Lung microvascular endothelial cell (primary cell): ENCODE results near the gene TMIGD2. TPM values are rescaled to one million over a fixed set of nuclear protein-coding genes. Genes with fewer than 3 reads are reported as not detected.
A peak's percentile ranks its signal among the peaks of the same experiment; 100 is the strongest.
"Not testable (repeated sequence)": the region's sequence is repeated elsewhere in the genome, so short reads cannot be mapped to it uniquely, and the experiment has no call there.

Experiments used
- DNase-seq, 2 donors: peaks; one replicate each; pipeline versions ENCODE4 v3.0.0 to v3.0.0-alpha.2; 2010; ENCODE audit warnings: low read depth in 2 of 2
- total RNA-seq: library from RNA; depleted of rRNA; stranded (reverse); fragments of >200 nt; gene quantifications from 2 replicates; pipeline ENCODE4 v1.2.1, GENCODE V29; 2014

Gene TMIGD2
- total RNA-seq, 1 donor from 2014 or later, result not detected

GRCh38 chr19:4297901-4298809 lies 4.0 kb downstream of the TMIGD2 start:
- no peak for DNase-seq

- DNase-seq, result no peak
Observed at GRCh38 chr19:4295972-4296771, 6.0 kb downstream of the TMIGD2 start.

- DNase-seq, result no peak
Observed at GRCh38 chr19:4294389-4294788, 7.8 kb downstream of the TMIGD2 start.

GRCh38 chr19:4292515-4292914 lies 9.7 kb downstream of the TMIGD2 start:
- DNase-seq, result no peak

GRCh38 chr19:4291184-4291732 lies 10.9 kb downstream of the TMIGD2 start:
- no peak for DNase-seq

- DNase-seq, result no peak
Observed at GRCh38 chr19:4288091-4288777, 14.0 kb downstream of the TMIGD2 start.

GRCh38 chr19:4286141-4286540 lies 16.0 kb downstream of the TMIGD2 start:
- DNase-seq, result not testable (repeated sequence)

GRCh38 chr19:4284974-4285373 lies 17.2 kb downstream of the TMIGD2 start:
- DNase-seq, result no peak

GRCh38 chr19:4284176-4284958 lies 17.8 kb downstream of the TMIGD2 start:
- DNase-seq, result peak in 1 of 2 donors; percentile 22

- no peak for DNase-seq
Observed at GRCh38 chr19:4279530-4280422, 22.4 kb downstream of the TMIGD2 start.

- DNase-seq, result no peak
Observed at GRCh38 chr19:4279267-4279529, 23.0 kb downstream of the TMIGD2 start.

GRCh38 chr19:4278419-4279266 lies 23.5 kb downstream of the TMIGD2 start, which contains the start of gene SHD:
TSS of gene SHD (plus strand) at chr19:4279266. CDS start at chr19:4280064, 798 bp downstream.
- no peak for DNase-seq

GRCh38 chr19:4278010-4278409 lies 24.2 kb downstream of the TMIGD2 start:
- DNase-seq, result no peak

- no peak for DNase-seq
Observed at GRCh38 chr19:4277191-4277696, 24.9 kb downstream of the TMIGD2 start.

GRCh38 chr19:4274321-4274686 lies 27.9 kb downstream of the TMIGD2 start:
- DNase-seq, result not testable (repeated sequence)

- DNase-seq, result no peak
Observed at GRCh38 chr19:4272894-4273293, 29.3 kb downstream of the TMIGD2 start.

- DNase-seq, result no peak
Observed at GRCh38 chr19:4268816-4269430, 33.3 kb downstream of the TMIGD2 start.
